Measurements from ENCODE around the gene WDR7. TPM values are rescaled to one million over a fixed set of nuclear protein-coding genes. Genes with fewer than 3 reads are reported as not detected.

Gene WDR7
- total RNA-seq, 2 donors from 2014 or later: 19.7 to 29.0 TPM

DNA sequence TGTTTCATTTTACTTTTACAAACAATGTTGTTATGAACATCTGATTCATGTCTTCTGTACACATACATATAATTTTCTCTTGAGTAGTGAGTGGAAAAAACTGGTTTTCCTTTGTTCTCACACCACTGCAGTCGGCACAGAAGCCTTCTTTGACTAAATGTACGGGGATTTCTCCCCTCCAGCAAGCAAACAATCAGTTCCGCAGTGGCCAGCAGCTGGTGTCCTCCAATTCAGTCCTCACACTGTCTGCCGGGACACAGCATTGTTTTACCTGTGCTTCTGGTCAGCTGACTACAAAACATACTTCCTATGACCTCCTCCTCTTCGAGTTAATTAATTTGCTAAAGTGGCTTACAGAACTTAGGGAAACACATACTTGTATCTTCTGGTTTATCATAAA lies 202.8 kb downstream of the WDR7 start:
- intact Hi-C loops (cut with DNase I): no loop called here
- no peaks in the 10 kb centered on the region for H3K4me1 ChIP-seq (replicated peaks)
- no peak for TF ChIP-seq POLR2AphosphoS5 (IDR thresholded peaks at IDR 0.05)
- TF ChIP-seq, protein P1, sequence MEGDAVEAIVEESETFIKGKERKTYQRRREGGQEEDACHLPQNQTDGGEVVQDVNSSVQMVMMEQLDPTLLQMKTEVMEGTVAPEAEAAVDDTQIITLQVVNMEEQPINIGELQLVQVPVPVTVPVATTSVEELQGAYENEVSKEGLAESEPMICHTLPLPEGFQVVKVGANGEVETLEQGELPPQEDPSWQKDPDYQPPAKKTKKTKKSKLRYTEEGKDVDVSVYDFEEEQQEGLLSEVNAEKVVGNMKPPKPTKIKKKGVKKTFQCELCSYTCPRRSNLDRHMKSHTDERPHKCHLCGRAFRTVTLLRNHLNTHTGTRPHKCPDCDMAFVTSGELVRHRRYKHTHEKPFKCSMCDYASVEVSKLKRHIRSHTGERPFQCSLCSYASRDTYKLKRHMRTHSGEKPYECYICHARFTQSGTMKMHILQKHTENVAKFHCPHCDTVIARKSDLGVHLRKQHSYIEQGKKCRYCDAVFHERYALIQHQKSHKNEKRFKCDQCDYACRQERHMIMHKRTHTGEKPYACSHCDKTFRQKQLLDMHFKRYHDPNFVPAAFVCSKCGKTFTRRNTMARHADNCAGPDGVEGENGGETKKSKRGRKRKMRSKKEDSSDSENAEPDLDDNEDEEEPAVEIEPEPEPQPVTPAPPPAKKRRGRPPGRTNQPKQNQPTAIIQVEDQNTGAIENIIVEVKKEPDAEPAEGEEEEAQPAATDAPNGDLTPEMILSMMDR (IDR thresholded peaks at IDR 0.05): no peak
- no peak for TF ChIP-seq POLR2A (IDR thresholded peaks at IDR 0.05)
- H3K27me3 ChIP-seq (replicated peaks; ENCODE audit: insufficient read depth): no peaks in the 10 kb centered on the region
- H3K27ac ChIP-seq: no peak overlapping the region
- H3K9me3 ChIP-seq: no peaks in the 10 kb centered on the region
- 76% methylated on average over 5 of the region's 5 CpGs for whole genome bisulfite sequencing
- DNase-seq (ENCODE audit: low spot score): no peak
- H3K4me3 ChIP-seq: no peak overlapping the region
- no peaks in the 10 kb centered on the region for H3K36me3 ChIP-seq

DNA sequence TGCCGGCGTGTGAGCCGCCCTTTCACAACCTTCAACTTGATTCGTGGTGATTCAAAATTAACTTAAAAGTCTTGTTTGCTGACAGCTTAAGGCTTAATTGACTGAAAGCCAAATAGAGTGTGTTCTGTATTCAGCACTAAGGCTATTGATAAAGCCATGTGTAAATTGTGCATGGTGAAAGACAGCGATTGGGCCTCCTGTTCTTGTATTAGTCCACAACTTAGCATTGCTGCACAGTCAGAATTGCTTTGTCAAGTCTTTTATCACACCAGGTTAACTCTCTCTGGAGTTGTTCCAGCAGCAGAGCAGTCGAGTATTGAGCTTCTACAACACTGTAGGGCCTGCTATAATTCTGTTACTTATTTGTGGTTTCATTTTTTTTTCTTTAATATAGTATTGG lies 210.1 kb downstream of the WDR7 start:
- H3K9me3 ChIP-seq: no peaks in the 10 kb centered on the region
- 62% methylated on average over 6 of the region's 6 CpGs for WGBS
- no peak for DNase-seq (ENCODE audit: low spot score)
- no peak overlapping the region for H3K27ac ChIP-seq
- TF ChIP-seq POLR2A (IDR thresholded peaks at IDR 0.05) (no peak), POLR2AphosphoS5 (IDR thresholded peaks at IDR 0.05) (no peak)
- TF ChIP-seq, protein P1 (IDR thresholded peaks at IDR 0.05): no peak
- no peaks in the 10 kb centered on the region for H3K36me3 ChIP-seq
- intact Hi-C loops (cut with DNase I): no loop called here
- H3K4me3 ChIP-seq: no peak overlapping the region
- H3K27me3 ChIP-seq (replicated peaks; ENCODE audit: insufficient read depth): no peaks in the 10 kb centered on the region
- H3K4me1 ChIP-seq (replicated peaks): no peaks in the 10 kb centered on the region

DNA sequence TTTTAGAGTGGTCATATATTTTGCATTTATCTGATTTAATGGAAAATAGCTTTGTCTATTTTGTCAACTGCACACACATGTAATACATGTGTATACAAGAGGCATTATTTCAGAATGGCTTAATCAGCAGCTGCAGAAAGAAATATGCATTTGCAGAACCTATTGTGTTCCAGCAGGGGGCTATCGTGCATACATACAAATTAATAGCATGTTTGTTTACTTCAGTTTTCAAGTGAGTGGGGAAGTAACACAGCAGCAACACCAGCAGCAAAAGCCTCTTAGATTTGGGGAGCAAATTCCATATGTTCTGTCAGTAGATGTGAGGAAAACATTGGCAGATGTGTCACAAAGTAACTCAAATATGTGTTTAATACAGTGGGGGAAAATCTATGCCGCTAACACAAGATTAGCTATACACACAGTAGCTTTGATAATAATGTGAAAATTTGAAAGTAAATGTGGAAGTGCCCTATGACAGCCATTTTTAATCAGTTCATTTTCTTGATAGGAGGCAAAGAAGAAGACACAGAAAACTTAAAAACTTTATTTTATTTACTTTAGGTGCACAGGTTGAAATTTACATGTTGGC lies 218.1 kb downstream of the WDR7 start:
- no peaks in the 10 kb centered on the region for H3K27me3 ChIP-seq (replicated peaks; ENCODE audit: insufficient read depth)
- no peaks in the 10 kb centered on the region for H3K4me1 ChIP-seq (replicated peaks)
- intact Hi-C loops (cut with DNase I): no loop called here
- TF ChIP-seq POLR2A (IDR thresholded peaks at IDR 0.05) (no peak), POLR2AphosphoS5 (IDR thresholded peaks at IDR 0.05) (no peak)
- TF ChIP-seq, protein P1 (IDR thresholded peaks at IDR 0.05): peak in 3 of 4 experiments; percentile 36 to 65 (median 45)
- H3K4me3 ChIP-seq: no peak overlapping the region
- WGBS: 58% methylated on average over 2 of the region's 2 CpGs
- no peaks in the 10 kb centered on the region for H3K9me3 ChIP-seq
- no peaks in the 10 kb centered on the region for H3K36me3 ChIP-seq
- DNase-seq (ENCODE audit: low spot score): no peak
- H3K27ac ChIP-seq: no peak overlapping the region

DNA sequence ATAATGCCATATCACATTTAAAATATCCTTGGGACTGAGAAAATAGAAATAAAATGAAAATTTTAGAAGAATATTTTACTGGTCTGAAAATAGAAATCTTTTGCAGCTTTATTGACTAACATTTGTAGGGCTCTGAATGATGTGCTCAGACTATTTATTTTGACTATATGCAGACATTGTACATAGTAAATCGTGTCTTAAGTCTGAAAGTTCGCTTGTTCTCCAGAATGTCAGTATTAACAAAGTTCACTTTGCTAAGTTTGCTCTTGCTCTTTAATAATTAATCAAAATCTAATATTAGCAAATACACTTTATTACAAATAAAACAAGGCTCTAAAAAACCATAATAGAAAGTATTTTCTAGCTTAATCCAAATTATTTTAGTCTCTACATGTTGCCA lies 219.8 kb downstream of the WDR7 start:
- H3K4me3 ChIP-seq: no peak overlapping the region
- H3K4me1 ChIP-seq (replicated peaks): no peaks in the 10 kb centered on the region
- no peak for TF ChIP-seq POLR2A (IDR thresholded peaks at IDR 0.05)
- TF ChIP-seq POLR2AphosphoS5 (IDR thresholded peaks at IDR 0.05): no peak
- TF ChIP-seq, protein P1 (IDR thresholded peaks at IDR 0.05): no peak
- H3K36me3 ChIP-seq: no peaks in the 10 kb centered on the region
- no peak overlapping the region for H3K27ac ChIP-seq
- intact Hi-C loops (cut with DNase I): no loop called here
- no peaks in the 10 kb centered on the region for H3K9me3 ChIP-seq
- no peak for DNase-seq (ENCODE audit: low spot score)
- no peaks in the 10 kb centered on the region for H3K27me3 ChIP-seq (replicated peaks; ENCODE audit: insufficient read depth)
- 84% methylated on average over 2 of the region's 2 CpGs for WGBS

DNA sequence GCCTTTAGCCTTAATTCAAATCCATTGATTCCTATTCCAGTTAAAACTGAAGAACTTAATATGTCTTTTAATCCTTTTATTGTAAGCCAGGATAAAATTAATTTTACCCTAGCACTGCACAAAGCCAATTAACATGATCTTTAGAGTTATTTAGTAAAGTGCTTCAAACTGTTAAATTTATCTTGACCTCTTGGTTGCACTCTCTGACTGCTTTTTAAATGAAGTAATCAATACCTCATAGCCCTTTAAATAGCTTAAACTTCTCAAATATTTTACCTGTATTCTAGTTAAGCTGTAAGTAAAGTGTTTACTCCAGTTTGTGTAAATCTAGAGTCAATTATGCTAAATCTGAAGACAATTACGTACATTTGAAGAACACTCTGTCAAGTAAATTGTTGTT lies 221.0 kb downstream of the WDR7 start:
- Histone ChIP-seq H3K4me3 (no peak overlapping the region), H3K36me3 (no peaks in the 10 kb centered on the region), H3K9me3 (no peaks in the 10 kb centered on the region), H3K27me3 (replicated peaks; ENCODE audit: insufficient read depth) (no peaks in the 10 kb centered on the region), H3K27ac (no peak overlapping the region), H3K4me1 (replicated peaks) (no peaks in the 10 kb centered on the region)
- WGBS: 100% methylated on average over 1 of the region's 1 CpG
- intact Hi-C loops (cut with DNase I): no loop called here
- DNase-seq (ENCODE audit: low spot score): no peak
- TF ChIP-seq POLR2A (IDR thresholded peaks at IDR 0.05): no peak
- TF ChIP-seq POLR2AphosphoS5 (IDR thresholded peaks at IDR 0.05): no peak
- TF ChIP-seq, protein P1 (IDR thresholded peaks at IDR 0.05): no peak

All from prostate gland (tissue), 2 donors.